Measurements from ENCODE around the gene BRD3OS.

BRD3OS gene, protein sequence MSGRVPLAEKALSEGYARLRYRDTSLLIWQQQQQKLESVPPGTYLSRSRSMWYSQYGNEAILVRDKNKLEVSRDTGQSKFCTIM
- 4.7 to 30.5 (median 19.0) reads per million in 9 experiments for total RNA-seq

DNA sequence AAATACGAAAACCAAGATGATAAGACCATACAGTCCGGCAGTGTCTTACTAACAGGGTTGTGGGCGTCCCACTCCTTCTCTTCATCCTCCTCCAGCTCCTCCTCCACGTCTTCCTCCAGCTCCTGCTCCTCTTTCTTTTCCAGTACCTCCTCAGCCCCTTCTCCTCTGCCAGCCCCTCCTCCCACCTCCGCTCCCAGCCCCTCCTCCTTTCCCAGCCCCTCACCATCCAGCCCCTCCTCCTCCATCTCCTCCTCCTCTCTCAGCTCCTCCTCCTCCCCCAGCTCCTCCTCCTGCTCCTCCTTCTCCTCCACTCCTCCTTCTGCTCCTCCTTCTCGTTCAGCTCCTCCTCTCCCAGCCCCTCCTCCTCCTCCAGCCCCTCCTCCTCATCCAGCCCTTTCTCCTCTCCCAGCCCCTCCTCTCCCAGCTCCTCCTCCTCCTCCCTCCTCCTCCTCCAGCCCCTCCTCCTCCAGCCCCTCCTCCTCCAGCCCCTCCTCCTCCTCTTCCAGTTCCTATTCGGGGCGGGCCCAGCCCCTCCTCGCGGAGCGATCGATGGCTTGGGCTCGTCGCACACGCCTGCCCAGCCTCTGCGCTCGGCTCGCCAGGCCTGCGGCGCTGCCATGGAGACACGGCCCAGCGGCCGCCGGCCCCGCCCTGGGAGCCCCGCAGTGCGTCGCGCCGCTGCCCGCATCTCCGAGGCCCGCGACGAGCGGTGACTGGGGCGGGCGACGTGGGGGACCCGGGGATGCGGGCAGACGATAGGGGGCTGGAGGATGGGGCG lies at the start of gene BRD3OS:
Gene BRD3OS (plus strand): TSS at position 654 of the 778 bp plus-strand sequence. CDS start 1,267 bp downstream, outside the sequence.
- Mint-ChIP-seq H3K9me3 (no peaks in the 10 kb centered on the region), H3K36me3 (ENCODE audit: insufficient read depth) (peaks cover 10% of the 10 kb centered on the region), H3K4me3 (peak within 1 kb of the TSS; percentile 78 to 83), H3K27me3 (no peaks in the 10 kb centered on the region), H3K27ac (peak within 1 kb of the TSS; percentile 41 to 72), H3K4me1 (ENCODE audit: low read depth in 2 of 2) (peaks cover 10 to 12% of the 10 kb centered on the region in 2 donors)
- DNase-seq, result peak; percentile 83 to 88 (median 88)
- peak; percentile 90 for ATAC-seq (replicated peaks)

DNA sequence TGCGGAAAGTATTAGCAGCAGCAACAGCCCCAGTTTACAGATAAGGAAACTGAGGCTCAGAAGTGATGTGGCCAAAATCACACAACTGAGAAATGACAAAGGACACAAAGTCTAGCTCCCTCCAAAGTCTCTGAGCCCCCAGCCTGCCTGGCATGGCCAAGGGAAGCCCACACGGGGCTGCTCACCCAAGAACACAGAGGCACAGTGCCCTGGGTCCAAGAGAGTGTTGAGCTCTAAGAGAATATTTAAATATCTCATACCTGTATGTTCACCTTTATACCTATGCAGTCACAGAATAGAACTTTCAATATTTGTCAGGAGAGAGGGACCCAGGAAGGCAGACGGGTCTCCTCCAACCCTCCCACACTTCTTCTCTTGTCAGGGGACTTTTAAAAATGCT lies 49.8 kb upstream of the BRD3OS start:
- H3K4me3 Mint-ChIP-seq, result no peak overlapping the region

DNA sequence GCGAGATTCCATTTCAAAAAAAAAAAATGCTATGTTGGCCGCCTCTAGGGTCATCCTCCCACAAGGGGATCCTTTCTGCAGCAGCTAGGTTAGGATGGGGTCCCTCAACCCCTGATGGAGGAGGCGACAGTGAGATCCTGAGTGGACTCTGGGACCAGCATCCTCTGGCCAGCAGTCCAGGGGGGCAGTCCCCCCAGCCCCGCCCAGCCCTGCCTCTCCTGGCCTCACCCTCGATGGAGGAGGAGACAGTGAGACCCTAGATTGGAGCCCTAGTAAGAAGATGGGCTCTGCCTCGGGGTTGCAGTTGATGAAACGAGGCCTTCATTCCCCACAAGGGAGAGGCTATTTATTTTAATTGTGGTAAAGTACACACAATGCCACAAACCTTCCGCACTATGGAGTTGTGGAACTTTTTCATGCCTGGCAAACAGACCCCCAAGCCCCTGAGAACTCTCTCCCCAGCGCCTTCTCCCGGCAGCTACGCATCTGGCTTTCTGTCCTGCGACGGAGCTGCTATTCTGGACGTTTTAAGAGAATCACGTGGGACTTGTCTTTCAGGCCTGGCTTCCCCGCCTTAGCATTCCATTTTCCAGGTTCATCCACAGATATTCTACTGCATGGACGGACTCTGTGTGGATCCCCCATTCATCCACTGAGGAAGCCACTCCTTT lies 49.0 kb upstream of the BRD3OS start:
- H3K4me1 Mint-ChIP-seq (ENCODE audit: low read depth in 2 of 2), result no peaks in the 10 kb centered on the region

More for the DNA sequence above, 49.8 kb upstream of the BRD3OS start:
- ATAC-seq (replicated peaks) (no peak), DNase-seq (no peak)
- no peaks in the 10 kb centered on the region for H3K27me3 Mint-ChIP-seq
- H3K4me1 Mint-ChIP-seq (ENCODE audit: low read depth in 2 of 2), result peaks cover 0 to 2% of the 10 kb centered on the region in 2 donors
- peaks cover 9% of the 10 kb centered on the region for H3K36me3 Mint-ChIP-seq (ENCODE audit: insufficient read depth)
- H3K9me3 Mint-ChIP-seq, result no peaks in the 10 kb centered on the region
- no peak overlapping the region for H3K27ac Mint-ChIP-seq

DNA sequence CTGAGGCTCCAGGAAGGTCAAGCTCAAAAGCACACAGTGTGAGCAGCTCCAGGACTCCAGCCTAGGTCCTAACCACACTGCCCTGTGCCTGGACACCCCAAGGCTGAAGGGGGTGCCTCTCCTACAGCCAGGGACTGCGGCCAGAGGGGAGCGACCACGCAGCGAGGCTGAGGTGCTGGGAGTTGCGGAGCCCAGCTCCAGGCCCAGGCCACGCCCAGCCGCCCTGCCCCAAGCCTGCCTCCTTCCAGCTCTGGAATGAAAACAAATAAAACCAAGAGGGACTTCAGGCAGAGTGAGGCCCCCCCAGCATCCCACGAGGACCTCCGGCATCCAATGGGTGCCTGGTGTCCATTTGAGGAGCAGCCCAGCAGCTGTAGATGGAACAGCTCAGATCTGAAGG lies 48.4 kb upstream of the BRD3OS start:
- no peak for ATAC-seq (replicated peaks)
- Mint-ChIP-seq H3K4me3 (no peak overlapping the region), H3K27ac (no peak overlapping the region), H3K9me3 (no peaks in the 10 kb centered on the region), H3K4me1 (ENCODE audit: low read depth in 2 of 2) (no peaks in the 10 kb centered on the region), H3K36me3 (ENCODE audit: insufficient read depth) (peaks cover 9% of the 10 kb centered on the region), H3K27me3 (no peaks in the 10 kb centered on the region)
- no peak for DNase-seq

More for the DNA sequence above, 49.0 kb upstream of the BRD3OS start:
- no peaks in the 10 kb centered on the region for H3K27me3 Mint-ChIP-seq
- H3K9me3 Mint-ChIP-seq, result no peaks in the 10 kb centered on the region
- ATAC-seq (replicated peaks), result no peak
- no peak for DNase-seq
- no peak overlapping the region for H3K27ac Mint-ChIP-seq
- H3K36me3 Mint-ChIP-seq (ENCODE audit: insufficient read depth), result peaks cover 9% of the 10 kb centered on the region
- no peak overlapping the region for H3K4me3 Mint-ChIP-seq

- Mint-ChIP-seq H3K27ac (no peak overlapping the region), H3K36me3 (ENCODE audit: insufficient read depth) (peaks cover 9% of the 10 kb centered on the region), H3K4me3 (no peak overlapping the region), H3K9me3 (no peaks in the 10 kb centered on the region), H3K4me1 (ENCODE audit: low read depth in 2 of 2) (no peaks in the 10 kb centered on the region), H3K27me3 (no peaks in the 10 kb centered on the region)
- ATAC-seq (replicated peaks) (no peak), DNase-seq (no peak)
Measured at GRCh38 chr9:133977421-133978201, 47.7 kb upstream of the BRD3OS start.

- H3K4me3 Mint-ChIP-seq, result no peak overlapping the region
- peaks cover 9% of the 10 kb centered on the region for H3K36me3 Mint-ChIP-seq (ENCODE audit: insufficient read depth)
- ATAC-seq (replicated peaks) (no peak), DNase-seq (no peak)
- H3K27me3 Mint-ChIP-seq, result no peaks in the 10 kb centered on the region
- H3K4me1 Mint-ChIP-seq (ENCODE audit: low read depth in 2 of 2), result no peaks in the 10 kb centered on the region
- no peaks in the 10 kb centered on the region for H3K9me3 Mint-ChIP-seq
- no peak overlapping the region for H3K27ac Mint-ChIP-seq
Measured at GRCh38 chr9:133978226-133978898, 46.9 kb upstream of the BRD3OS start.

GRCh38 chr9:133978899-133979272 lies 46.4 kb upstream of the BRD3OS start:
- Mint-ChIP-seq H3K36me3 (ENCODE audit: insufficient read depth) (peaks cover 9% of the 10 kb centered on the region), H3K27me3 (no peaks in the 10 kb centered on the region), H3K4me3 (no peak overlapping the region), H3K9me3 (no peaks in the 10 kb centered on the region), H3K4me1 (ENCODE audit: low read depth in 2 of 2) (no peaks in the 10 kb centered on the region), H3K27ac (no peak overlapping the region)
- no peak for ATAC-seq (replicated peaks)
- DNase-seq, result no peak

GRCh38 chr9:133979273-133979920 lies 45.9 kb upstream of the BRD3OS start:
- H3K27me3 Mint-ChIP-seq, result no peaks in the 10 kb centered on the region
- no peak overlapping the region for H3K4me3 Mint-ChIP-seq
- ATAC-seq (replicated peaks) (no peak), DNase-seq (no peak)
- H3K4me1 Mint-ChIP-seq (ENCODE audit: low read depth in 2 of 2), result no peaks in the 10 kb centered on the region
- H3K9me3 Mint-ChIP-seq, result no peaks in the 10 kb centered on the region
- no peak overlapping the region for H3K27ac Mint-ChIP-seq
- peaks cover 9% of the 10 kb centered on the region for H3K36me3 Mint-ChIP-seq (ENCODE audit: insufficient read depth)

DNA sequence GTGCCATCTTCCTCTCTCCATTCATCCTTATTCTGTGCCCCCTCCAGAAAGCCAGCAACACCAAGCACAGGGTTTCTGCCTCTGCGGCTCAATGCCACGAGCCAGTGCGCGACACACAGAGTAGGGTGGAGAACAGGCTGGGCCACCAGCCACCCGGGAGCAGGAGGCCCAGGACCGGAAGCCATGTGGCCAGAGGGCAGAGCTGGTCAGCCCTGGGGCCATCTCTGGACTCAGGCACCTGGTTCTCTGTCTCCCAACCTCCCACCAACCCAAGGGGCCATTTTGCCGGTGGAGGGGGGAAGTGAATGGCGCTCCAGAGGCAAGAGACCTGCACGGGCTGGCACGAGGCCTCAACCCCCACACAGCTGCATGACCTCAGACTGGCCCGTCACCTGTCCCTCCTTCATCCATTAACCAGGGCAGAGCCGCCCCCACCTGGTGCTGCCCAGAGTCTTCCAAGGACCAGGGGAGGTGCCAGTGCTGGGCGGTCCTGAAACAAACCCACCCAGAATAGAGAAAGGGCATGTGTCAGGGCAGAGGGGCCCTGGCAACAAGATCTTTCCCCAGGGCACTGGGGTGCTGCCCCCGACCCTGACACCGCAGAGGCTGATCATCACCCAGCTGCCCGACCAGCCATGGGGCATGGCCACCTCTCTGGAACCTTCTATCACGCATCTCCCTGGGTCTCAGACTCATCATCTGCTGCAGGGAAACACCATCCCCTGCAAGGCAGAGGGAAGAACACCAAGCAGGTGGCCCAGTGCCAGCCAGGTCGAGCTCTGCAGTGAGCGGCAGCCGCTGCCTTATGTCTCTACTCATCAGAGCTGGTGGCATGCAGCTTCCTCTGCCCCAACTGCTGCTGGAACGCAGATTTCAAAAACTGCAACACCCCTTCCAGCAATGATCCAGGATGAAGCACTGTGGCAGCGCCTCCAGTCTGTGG lies 45.1 kb upstream of the BRD3OS start:
- H3K36me3 Mint-ChIP-seq (ENCODE audit: insufficient read depth), result peaks cover 9% of the 10 kb centered on the region
- DNase-seq (no peak), ATAC-seq (replicated peaks) (no peak)
- no peaks in the 10 kb centered on the region for H3K27me3 Mint-ChIP-seq
- no peak overlapping the region for H3K4me3 Mint-ChIP-seq
- H3K27ac Mint-ChIP-seq, result no peak overlapping the region
- no peaks in the 10 kb centered on the region for H3K9me3 Mint-ChIP-seq
- no peaks in the 10 kb centered on the region for H3K4me1 Mint-ChIP-seq (ENCODE audit: low read depth in 2 of 2)

DNA sequence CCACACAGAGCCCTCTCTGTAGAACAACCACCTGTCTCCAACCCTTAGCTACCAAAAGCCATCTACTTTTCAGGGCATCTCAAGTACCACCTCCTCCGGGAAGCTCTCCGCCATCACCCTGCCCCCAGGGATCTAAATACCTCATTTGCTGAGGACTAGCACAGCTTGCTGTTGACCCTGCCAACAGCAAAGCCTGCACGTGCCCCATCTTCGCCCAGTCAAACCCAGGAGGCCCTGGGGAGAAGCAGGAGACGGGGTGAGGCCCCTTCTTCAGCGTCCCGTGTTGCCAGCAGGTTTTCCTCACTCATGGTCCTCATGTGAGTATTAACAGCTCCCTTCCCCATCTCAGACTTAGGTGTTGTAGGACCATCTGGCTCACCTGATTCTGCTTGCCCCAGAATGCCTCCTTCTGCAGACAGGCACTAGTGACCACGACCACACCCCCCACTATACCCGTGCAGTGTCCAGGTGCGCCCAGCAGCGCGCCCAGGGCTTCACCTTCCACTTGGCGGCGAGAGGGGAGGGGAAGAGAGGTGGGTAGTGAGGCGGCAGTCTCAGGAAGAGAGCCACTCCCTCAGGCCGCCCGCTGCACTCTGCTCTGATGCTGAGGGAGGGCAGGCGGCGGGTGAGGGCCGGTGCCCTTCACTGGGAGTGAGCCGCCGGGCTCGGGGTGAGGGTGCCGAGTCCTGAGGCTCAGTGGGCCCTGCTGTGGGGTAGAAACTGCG lies 44.3 kb upstream of the BRD3OS start:
- Mint-ChIP-seq H3K9me3 (no peaks in the 10 kb centered on the region), H3K36me3 (ENCODE audit: insufficient read depth) (peaks cover 9% of the 10 kb centered on the region), H3K4me3 (no peak overlapping the region), H3K27ac (no peak overlapping the region), H3K27me3 (no peaks in the 10 kb centered on the region), H3K4me1 (ENCODE audit: low read depth in 2 of 2) (no peaks in the 10 kb centered on the region)
- ATAC-seq (replicated peaks) (no peak), DNase-seq (no peak)

DNA sequence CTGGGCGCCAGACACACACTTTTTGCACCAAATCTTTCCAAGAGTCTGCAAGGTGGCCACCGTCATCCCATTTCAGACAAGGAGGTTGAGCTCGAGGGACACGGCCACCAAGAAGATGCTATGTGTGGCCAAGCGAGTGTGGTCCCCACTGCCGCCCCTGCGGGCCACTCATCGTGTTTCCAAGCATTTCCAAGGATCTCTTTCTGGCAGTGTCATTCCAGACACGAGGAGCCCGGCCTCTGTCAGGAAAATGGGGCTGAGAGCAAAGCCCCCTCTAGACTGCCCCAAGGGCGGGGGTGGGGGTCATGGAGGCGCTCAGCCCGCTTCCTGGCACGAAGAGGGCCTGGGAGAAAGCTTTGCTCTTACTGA lies 43.7 kb upstream of the BRD3OS start:
- no peaks in the 10 kb centered on the region for H3K9me3 Mint-ChIP-seq
- ATAC-seq (replicated peaks) (no peak), DNase-seq (no peak)
- no peak overlapping the region for H3K27ac Mint-ChIP-seq
- H3K27me3 Mint-ChIP-seq, result no peaks in the 10 kb centered on the region
- no peak overlapping the region for H3K4me3 Mint-ChIP-seq
- peaks cover 10% of the 10 kb centered on the region for H3K36me3 Mint-ChIP-seq (ENCODE audit: insufficient read depth)
- no peaks in the 10 kb centered on the region for H3K4me1 Mint-ChIP-seq (ENCODE audit: low read depth in 2 of 2)
